B cell (primary cell): ENCODE data around the gene GNRHR. TPM values are rescaled to one million over a fixed set of nuclear protein-coding genes. Genes with fewer than 3 reads are reported as not detected.

Experiments
- ATAC-seq: fragments of 200-7000 bp; cut with Tn5 transposase; one replicate; pipeline ENCODE4 v1.10.0; 2021; ENCODE audit warnings: low read depth, mild to moderate bottlenecking, moderate number of reproducible peaks, moderate library complexity
- CTCF ChIA-PET: fragments of 350-600 bp; sonication (Branson Sonifier 250); formaldehyde crosslinking; loops from one replicate; lab custom pipeline; 2021; ENCODE audit warnings: antibody characterized with exemption, inconsistent platforms; lab: Charles Lee
- POLR2A ChIA-PET: fragments of 350-600 bp; sonication (Branson Sonifier 250); formaldehyde crosslinking; loops from one replicate; lab custom pipeline; 2021; ENCODE audit warnings: antibody characterized with exemption; lab: Charles Lee
- DNase-seq: peaks from one replicate; pipeline ENCODE4 v3.0.0; 2013
- H2AFZ ChIP-seq: 2 replicates; pipeline ENCODE4 v1.6.1; 2012; ENCODE audit warnings: mild to moderate bottlenecking, low read depth, low read length; ENCODE audit not compliant: insufficient read depth, poor library complexity, severe bottlenecking
- H3K27ac ChIP-seq, 2 donors: 1 replicate in 1 of 2; 2 replicates in 1 of 2; pipeline ENCODE4 v1.5.1; 2012 to 2013; ENCODE audit warnings: low read length in 2 of 2, mild to moderate bottlenecking in 2 of 2, moderate library complexity in 1 of 2
- H3K27me3 ChIP-seq, 4 experiments: fragments of 200-600 bp in 1 of 4; sonication (generic) in 1 of 4; replicated peaks in 1 of 4; 1 replicate in 2 of 4; 2 replicates in 2 of 4; pipeline versions ENCODE4 v1.6.1 to v1.7.0; 2013 to 2016; ENCODE audit warnings: low read length in 3 of 4, mild to moderate bottlenecking in 2 of 4, mixed read lengths in 1 of 4, moderate library complexity in 1 of 4; ENCODE audit not compliant: insufficient read depth in 4 of 4, control insufficient read depth in 3 of 4; ENCODE audit errors: control extremely low read depth in 1 of 4
- H3K36me3 ChIP-seq, 2 experiments: replicated peaks in 1 of 2; 1 replicate in 1 of 2; 2 replicates in 1 of 2; pipeline versions ENCODE4 v1.6.1 to v1.7.1; 2013; ENCODE audit warnings: low read length in 1 of 2; ENCODE audit not compliant: insufficient read depth in 2 of 2, control insufficient read depth in 1 of 2; ENCODE audit errors: control extremely low read depth in 1 of 2, extremely low read depth in 1 of 2
- H3K4me1 ChIP-seq, 2 donors: fragments of 200-600 bp in 1 of 2; sonication (generic) in 1 of 2; 1 replicate in 1 of 2; 2 replicates in 1 of 2; pipeline versions ENCODE4 v1.5.1 to v1.6.1; 2013 to 2017; ENCODE audit warnings: low read length in 2 of 2; ENCODE audit not compliant: control insufficient read depth in 2 of 2, insufficient read depth in 2 of 2
- H3K4me2 ChIP-seq: replicated peaks from 2 replicates; pipeline ENCODE3; 2012; ENCODE audit warnings: mild to moderate bottlenecking, low read depth, low read length; ENCODE audit not compliant: poor library complexity, severe bottlenecking
- H3K4me3 ChIP-seq, 5 experiments: fragments of 200-600 bp in 1 of 5; sonication (generic) in 1 of 5; 1 replicate in 3 of 5; 2 replicates in 2 of 5; pipeline versions ENCODE4 v1.5.1 to v1.7.0; 2011 to 2016; ENCODE audit warnings: low read length in 4 of 5, mild to moderate bottlenecking in 4 of 5, low read depth in 2 of 5, control low read depth in 1 of 5, moderate library complexity in 1 of 5; ENCODE audit not compliant: insufficient read depth in 1 of 5; ENCODE audit errors: control extremely low read depth in 1 of 5, extremely low read depth in 1 of 5
- H3K79me2 ChIP-seq: fragments of 200-600 bp; sonication (generic); one replicate; pipeline ENCODE4 v1.6.0; 2016; ENCODE audit warnings: low read length; ENCODE audit not compliant: control insufficient read depth, insufficient read depth
- H3K9ac ChIP-seq: fragments of 200-600 bp; sonication (generic); 2 replicates; pipeline ENCODE4 v1.6.1; 2017; ENCODE audit warnings: mild to moderate bottlenecking, low read length, moderate library complexity
- H3K9me3 ChIP-seq, 3 donors: one replicate each; pipeline versions ENCODE4 v1.6.1 to v1.7.1; 2013; ENCODE audit warnings: low read length in 2 of 3; ENCODE audit not compliant: control insufficient read depth in 2 of 3, insufficient read depth in 1 of 3; ENCODE audit errors: control extremely low read depth in 1 of 3
- H4K20me1 ChIP-seq: 2 replicates; pipeline ENCODE4 v1.6.0; 2012; ENCODE audit warnings: mild to moderate bottlenecking, low read length; ENCODE audit not compliant: insufficient read depth, control insufficient read depth, poor library complexity, severe bottlenecking
- H3K27ac Mint-ChIP-seq: one replicate; pipeline ENCODE4 v1.8.0; 2021; ENCODE audit warnings: mixed read lengths
- H3K27me3 Mint-ChIP-seq: one replicate; pipeline ENCODE4 v1.8.0; 2021; ENCODE audit warnings: mixed read lengths
- H3K4me1 Mint-ChIP-seq: one replicate; pipeline ENCODE4 v1.8.0; 2021; ENCODE audit warnings: mixed read lengths
- H3K4me3 Mint-ChIP-seq: one replicate; pipeline ENCODE4 v1.8.0; 2021; ENCODE audit warnings: mixed read lengths
- H3K9me3 Mint-ChIP-seq: one replicate; pipeline ENCODE4 v1.8.0; 2022; ENCODE audit warnings: mixed read lengths; ENCODE audit not compliant: insufficient read depth
- EZH2 ChIP-seq: IDR thresholded peaks from 2 replicates; pipeline ENCODE4 v1.6.1; 2012; ENCODE audit warnings: borderline replicate concordance, low read depth, mild to moderate bottlenecking, moderate library complexity, low read length; ENCODE audit not compliant: insufficient read depth, poor library complexity, severe bottlenecking
- WGBS: methylation state at CpG from one replicate; pipeline ENCODE4 v1.1.5; 2013; ENCODE audit warnings: missing lambda C conversion rate; ENCODE audit not compliant: insufficient coverage; 5-methylcytosine and 5-hydroxymethylcytosine counted together
- intact Hi-C: fragments of 100-400 bp; cut with micrococcal nuclease; formaldehyde crosslinking; loops from one replicate; pipeline ENCODE4 v1.10.0; 2022
- polyA plus RNA-seq: library from polyadenylated mRNA; depleted of rRNA; stranded (reverse); fragments of >200 nt; gene quantifications from 2 replicates; pipeline ENCODE4 v1.2.3, GENCODE V29; 2012
- total RNA-seq, 2 donors: library from RNA; stranded (reverse); fragments of 120-200 nt in 1 of 2; gene quantifications; 1 replicate in 1 of 2; 2 replicates in 1 of 2; pipeline versions ENCODE4 v1.2.3 to v1.2.4, GENCODE V29; 2013 to 2022
- TF ChIP-seq, protein P1 (sequence below): fragments of 200-600 bp; IDR thresholded peaks from one replicate; pipeline ENCODE4 v1.8.0; 2022; ENCODE audit warnings: antibody characterized with exemption, mild to moderate bottlenecking

Gene GNRHR
- total and polyA plus RNA-seq, 2 donors (not counting 1 experiment from before 2014, with no cell fraction given): not detected

DNA sequence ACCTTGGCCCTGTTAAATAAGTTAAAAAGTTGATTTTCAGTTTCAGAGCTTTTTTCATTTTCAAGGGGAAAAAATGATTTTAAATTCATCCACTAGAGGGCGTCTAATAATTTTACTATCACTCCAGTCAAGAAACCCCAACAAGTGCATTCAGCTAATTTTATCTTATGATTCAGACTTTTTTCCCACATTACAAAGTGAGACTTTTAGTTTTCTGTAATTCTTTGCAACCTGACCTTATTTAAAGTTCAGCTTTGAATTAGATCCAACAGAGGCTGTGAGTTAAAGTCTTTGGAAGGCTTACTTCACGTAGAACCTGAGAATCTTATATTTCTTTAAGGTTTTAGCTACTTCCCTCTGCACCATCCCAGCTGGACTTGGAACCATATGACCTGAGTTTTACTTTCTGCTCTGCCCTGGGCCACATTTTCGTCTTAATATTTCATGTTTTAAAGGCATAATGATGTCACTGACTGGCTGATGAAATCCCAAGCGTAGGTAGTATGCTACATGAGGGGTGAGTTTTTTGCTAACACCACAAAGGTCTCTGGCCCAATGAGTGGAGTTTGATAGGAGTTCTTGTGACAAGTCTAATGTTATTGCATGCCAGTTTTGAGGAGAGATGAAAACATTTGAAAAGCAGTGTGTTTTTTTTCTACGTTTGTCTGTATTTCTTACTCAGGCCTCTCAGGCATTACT, 7.2 kb downstream of the GNRHR start:
- intact Hi-C loops: loop anchor here (1.0 to 2.0 kb wide), 2 partner anchors 46 to 198 kb away; partner anchors contain the start of gene UBA6
- ATAC-seq (peak; percentile 21), DNase-seq (peak; percentile 59)
- no peak overlapping the region for H3K4me2 ChIP-seq
- no peaks in the 10 kb centered on the region for H3K27me3 Mint-ChIP-seq
- H4K20me1 ChIP-seq: no peaks in the 10 kb centered on the region
- H3K79me2 ChIP-seq: no peaks in the 10 kb centered on the region
- no peak overlapping the region for H3K27ac Mint-ChIP-seq
- no peaks in the 10 kb centered on the region for H3K4me1 Mint-ChIP-seq
- ChIA-PET POLR2A (interaction anchor here (1.4 kb wide), 1 partner anchor 197 kb away, joined by 3 read pairs; no protein-coding TSS in a partner anchor), CTCF (interaction anchor here (0.7 to 3.5 kb wide), 19 partner anchors 8 to 240 kb away, joined by 3 to 27 read pairs (median 6); partner anchors contain the start of genes CENPC and UBA6)
- H3K9me3 Mint-ChIP-seq: no peaks in the 10 kb centered on the region
- no peaks in the 10 kb centered on the region for H3K27me3 ChIP-seq
- no peaks in the 10 kb centered on the region for H3K36me3 ChIP-seq
- no peaks in the 10 kb centered on the region for H3K4me1 ChIP-seq
- no peak overlapping the region for H3K9ac ChIP-seq
- no peak overlapping the region for H3K4me3 ChIP-seq
- no peaks in the 10 kb centered on the region for H3K9me3 ChIP-seq
- peak overlapping the region; percentile 15 for H2AFZ ChIP-seq
- H3K27ac ChIP-seq: no peak overlapping the region
- WGBS: 94% methylated on average over 2 of the region's 5 CpGs
- H3K4me3 Mint-ChIP-seq: no peak overlapping the region
- TF ChIP-seq, protein P1, sequence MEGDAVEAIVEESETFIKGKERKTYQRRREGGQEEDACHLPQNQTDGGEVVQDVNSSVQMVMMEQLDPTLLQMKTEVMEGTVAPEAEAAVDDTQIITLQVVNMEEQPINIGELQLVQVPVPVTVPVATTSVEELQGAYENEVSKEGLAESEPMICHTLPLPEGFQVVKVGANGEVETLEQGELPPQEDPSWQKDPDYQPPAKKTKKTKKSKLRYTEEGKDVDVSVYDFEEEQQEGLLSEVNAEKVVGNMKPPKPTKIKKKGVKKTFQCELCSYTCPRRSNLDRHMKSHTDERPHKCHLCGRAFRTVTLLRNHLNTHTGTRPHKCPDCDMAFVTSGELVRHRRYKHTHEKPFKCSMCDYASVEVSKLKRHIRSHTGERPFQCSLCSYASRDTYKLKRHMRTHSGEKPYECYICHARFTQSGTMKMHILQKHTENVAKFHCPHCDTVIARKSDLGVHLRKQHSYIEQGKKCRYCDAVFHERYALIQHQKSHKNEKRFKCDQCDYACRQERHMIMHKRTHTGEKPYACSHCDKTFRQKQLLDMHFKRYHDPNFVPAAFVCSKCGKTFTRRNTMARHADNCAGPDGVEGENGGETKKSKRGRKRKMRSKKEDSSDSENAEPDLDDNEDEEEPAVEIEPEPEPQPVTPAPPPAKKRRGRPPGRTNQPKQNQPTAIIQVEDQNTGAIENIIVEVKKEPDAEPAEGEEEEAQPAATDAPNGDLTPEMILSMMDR: peak; percentile 90
- no peak for TF ChIP-seq EZH2

DNA sequence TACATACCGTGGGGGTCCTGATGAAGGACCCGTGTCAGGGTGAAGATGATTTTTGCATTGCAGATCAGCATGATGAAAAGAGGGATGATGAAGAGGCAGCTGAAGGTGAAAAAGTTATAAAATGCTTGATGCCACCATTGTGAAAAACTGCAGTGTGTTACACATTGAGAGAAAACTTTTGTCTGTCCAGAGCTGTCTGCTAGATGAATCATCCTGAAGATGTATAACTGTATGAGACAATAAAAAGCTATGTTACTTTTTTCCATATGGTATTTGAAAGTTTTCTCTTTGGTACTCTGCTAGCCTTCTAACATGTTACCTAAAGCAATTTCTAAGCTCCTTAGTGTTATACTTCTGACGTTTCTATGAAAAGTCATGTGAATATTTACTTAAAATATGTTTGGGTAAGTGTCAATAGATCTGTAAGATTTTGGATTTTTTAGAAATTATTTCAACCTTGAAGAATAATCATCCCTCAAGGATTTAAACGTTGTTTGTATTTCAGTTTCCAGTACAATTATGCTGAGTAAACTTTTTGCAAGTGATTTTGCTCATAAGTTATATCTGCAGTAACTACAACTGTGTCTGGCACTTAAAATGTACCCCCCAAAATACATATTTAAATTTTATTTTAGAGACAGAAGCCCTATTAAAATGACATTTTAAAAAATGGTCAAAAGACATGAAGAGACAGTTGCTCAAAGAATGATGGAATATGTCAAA, 9.5 kb downstream of the GNRHR start:
- Histone ChIP-seq H3K9me3 (no peaks in the 10 kb centered on the region), H4K20me1 (no peaks in the 10 kb centered on the region), H3K36me3 (no peaks in the 10 kb centered on the region), H2AFZ (no peak overlapping the region), H3K4me1 (no peaks in the 10 kb centered on the region), H3K9ac (no peak overlapping the region), H3K79me2 (no peaks in the 10 kb centered on the region), H3K27ac (no peak overlapping the region), H3K4me2 (no peak overlapping the region), H3K4me3 (no peak overlapping the region), H3K27me3 (no peaks in the 10 kb centered on the region)
- ATAC-seq: no peak
- CTCF ChIA-PET: interaction anchor here (1.1 to 3.5 kb wide), 6 partner anchors 8 to 195 kb away, joined by 3 to 21 read pairs (median 6); partner anchors contain the start of genes GNRHR and UBA6
- WGBS: 100% methylated on average over 1 of the region's 4 CpGs
- Mint-ChIP-seq H3K27ac (no peak overlapping the region), H3K4me1 (no peaks in the 10 kb centered on the region), H3K27me3 (no peaks in the 10 kb centered on the region), H3K4me3 (no peak overlapping the region), H3K9me3 (no peaks in the 10 kb centered on the region)
- intact Hi-C loops: no loop called here
- POLR2A ChIA-PET: no interaction called here
- DNase-seq: no peak
- TF ChIP-seq, protein P1: no peak
- no peak for TF ChIP-seq EZH2
